22Rv1 (cell line): ENCODE results near the gene C6orf120.

Experiments
- ZFX ChIP-seq: fragments of 450-650 bp; IDR thresholded peaks from 2 replicates; pipeline ENCODE4 v1.6.1; 2017; ENCODE audit warnings: antibody characterized with exemption, borderline replicate concordance
- TF ChIP-seq, protein P1 (sequence below): fragments of 450-650 bp; IDR thresholded peaks from 2 replicates; pipeline ENCODE4 v1.5.1; 2017; ENCODE audit warnings: mild to moderate bottlenecking

DNA sequence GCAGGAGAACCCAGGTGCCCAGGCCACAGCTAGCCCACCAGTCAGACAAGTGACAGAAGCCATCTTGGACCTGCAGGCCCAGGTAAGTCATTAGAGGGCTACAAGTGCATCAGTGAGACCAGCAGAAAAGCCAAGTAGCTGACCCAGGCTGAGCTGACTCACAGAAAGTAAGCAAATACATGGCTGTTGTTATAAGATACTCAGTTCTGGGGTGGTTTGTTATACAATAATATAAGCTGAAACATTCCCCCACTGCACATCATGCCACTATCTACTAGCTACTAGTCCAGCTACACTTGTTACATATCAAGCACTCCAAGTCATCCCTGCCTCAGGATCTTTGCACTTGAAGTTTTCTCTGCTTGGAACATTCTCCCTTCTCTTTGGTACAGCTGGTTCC is 39.4 kb downstream of the C6orf120 start:
- TF ChIP-seq, protein P1, sequence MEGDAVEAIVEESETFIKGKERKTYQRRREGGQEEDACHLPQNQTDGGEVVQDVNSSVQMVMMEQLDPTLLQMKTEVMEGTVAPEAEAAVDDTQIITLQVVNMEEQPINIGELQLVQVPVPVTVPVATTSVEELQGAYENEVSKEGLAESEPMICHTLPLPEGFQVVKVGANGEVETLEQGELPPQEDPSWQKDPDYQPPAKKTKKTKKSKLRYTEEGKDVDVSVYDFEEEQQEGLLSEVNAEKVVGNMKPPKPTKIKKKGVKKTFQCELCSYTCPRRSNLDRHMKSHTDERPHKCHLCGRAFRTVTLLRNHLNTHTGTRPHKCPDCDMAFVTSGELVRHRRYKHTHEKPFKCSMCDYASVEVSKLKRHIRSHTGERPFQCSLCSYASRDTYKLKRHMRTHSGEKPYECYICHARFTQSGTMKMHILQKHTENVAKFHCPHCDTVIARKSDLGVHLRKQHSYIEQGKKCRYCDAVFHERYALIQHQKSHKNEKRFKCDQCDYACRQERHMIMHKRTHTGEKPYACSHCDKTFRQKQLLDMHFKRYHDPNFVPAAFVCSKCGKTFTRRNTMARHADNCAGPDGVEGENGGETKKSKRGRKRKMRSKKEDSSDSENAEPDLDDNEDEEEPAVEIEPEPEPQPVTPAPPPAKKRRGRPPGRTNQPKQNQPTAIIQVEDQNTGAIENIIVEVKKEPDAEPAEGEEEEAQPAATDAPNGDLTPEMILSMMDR = no peak
- TF ChIP-seq ZFX = no peak
